GM19397 (cell line): ENCODE results near the gene TUBG1.
"Not testable (repeated sequence)": the region's sequence is repeated elsewhere in the genome, so short reads cannot be mapped to it uniquely, and the experiment has no call there.

ENCODE experiments used
- ATAC-seq: cut with Tn5 transposase; IDR thresholded peaks from one replicate; pipeline ENCODE4 v1.9.1; 2021; ENCODE audit warnings: mild to moderate bottlenecking, moderate library complexity; ENCODE audit not compliant: unreplicated experiment

TUBG1 gene

GRCh38 chr17:42578282-42578869, 31.1 kb upstream of the TUBG1 start:
- ATAC-seq: peak; percentile 51

DNA sequence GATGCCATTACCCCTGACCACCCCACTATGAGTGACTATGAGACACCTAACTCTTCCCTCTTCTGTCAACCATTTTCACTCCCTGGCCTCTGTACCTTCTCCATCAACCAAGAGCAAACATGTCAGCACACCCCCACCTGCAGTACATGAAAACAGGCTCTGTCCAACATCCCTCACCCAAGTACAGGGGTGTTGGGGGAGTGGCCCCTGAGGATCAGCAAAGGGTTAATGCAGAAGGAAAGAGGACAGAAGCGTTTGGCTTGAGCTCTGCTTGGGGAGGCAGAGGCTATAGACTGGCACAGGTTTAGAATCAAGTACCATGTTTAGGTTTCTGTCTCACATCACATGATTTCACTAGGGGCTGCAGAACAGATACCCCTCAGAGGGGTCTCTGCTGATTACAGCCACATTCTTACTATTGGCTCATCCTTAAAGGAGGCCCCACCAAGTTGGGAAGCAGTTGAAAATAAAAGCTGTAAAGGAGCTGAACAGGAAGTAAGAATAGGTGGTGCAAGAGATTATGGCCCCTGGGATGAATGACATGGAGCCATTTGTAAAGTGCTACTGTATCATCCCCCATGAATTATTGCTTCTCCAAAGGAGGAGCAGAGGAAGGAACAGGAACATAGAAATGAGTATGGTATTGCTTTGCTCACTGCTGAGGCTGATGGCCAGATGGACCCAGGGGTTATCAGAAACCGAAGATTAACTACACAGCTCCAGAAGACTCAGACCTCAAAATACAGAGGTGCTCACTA, 29.5 kb upstream of the TUBG1 start:
- ATAC-seq: no peak

DNA sequence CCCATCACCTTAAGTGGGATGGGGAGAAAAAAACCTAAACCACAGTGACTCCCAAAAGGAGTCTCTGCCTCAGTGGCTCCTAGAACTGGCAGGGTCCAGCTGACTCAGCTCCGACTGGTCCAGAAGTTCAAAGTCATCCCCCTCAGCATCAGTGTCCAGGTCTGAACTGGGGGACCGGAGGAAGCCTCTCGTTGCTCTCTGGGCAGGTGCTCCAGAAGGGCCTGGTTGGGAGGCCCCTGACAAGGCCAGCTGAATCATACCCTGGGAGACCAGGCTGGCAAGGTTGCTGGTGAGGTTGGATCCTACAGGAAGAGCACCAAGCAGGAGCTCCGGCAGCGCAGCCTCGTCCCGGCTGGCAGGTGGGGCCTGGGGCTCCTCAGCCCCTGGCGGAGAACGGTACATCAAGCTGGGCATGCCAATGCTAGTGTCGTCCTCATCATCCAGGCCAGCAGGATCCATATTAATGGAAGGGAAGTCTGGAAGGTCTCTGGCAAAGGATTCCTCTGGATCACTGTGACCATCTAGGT, 27.7 kb upstream of the TUBG1 start:
- no peak for ATAC-seq

GRCh38 chr17:42584880-42585279, 24.6 kb upstream of the TUBG1 start:
- ATAC-seq: no peak

DNA sequence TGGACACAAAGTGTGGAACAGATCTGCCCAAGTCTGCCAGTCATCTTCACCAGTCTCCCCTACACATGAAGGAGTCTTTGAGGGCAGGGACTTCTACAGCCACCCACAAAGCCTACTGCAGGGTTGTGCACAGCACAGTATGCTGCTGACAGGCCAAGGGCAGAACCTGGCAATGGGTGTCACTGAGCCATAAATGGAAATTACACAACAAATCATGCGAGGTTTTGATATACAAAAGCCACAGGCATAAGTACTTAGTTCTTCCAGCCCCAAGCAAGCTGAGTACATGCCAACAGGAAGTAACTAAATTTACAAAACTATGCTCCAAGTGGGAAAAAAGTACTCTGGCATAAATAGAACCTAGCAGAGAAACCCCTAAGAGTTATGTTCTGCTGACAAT, 24.1 kb upstream of the TUBG1 start:
- no peak for ATAC-seq

DNA sequence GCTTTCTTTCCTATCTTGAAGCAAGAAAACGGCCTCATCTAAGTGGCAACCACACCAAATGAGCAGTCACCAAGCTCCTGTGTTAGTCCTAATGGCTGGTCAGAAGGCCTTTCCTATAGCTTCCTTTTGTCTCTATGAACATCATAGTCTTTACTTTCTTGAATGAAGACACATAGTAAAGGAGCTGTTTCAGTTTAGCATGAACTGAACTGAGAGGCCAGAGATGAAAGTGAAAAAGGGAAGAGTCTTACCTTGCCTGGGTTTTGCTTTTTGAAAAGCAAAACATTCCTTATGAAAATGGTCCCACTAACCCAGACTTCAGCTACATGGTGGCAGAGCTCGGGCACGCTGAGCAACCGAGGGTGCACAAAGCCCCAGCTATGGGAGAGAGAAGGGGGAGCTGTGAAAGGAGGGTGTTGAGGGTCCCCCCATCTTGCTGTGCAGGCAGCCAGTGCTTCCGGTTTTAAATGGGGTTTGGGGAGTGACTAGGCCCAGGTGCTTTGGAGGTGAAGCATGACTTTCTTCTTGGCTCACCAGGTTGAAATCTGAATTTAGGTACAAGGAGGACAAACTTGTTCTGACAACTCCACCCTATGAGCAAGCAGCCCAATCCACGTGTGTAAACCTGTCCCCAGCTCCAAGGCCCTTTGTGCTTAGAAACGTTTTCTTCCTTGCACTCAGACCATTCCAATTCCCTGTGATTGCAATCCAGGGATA, 22.8 kb upstream of the TUBG1 start:
- ATAC-seq: peak; percentile 54

DNA sequence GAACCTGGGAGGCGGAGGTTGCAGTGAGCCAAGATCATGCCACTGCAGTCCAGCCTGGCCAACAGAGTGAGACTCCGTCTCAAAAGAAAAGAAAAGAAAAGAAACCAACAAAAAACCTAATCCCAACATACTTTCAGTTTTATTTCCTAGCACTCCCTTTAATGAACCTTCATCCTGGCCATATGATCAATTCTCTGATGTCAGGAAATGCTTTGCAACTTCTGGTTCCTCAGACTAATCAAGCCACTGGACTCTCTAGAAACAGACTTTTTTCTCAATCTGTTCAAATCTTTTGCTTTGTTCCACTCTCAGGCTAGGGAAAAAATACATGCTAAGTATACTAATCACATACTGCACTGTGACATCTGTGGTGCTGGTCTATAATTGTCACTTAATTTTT, 18.6 kb upstream of the TUBG1 start:
- no peak for ATAC-seq

- no peak for ATAC-seq
Observed at GRCh38 chr17:42591411-42591810, 18.1 kb upstream of the TUBG1 start.

- ATAC-seq: no peak
Observed at GRCh38 chr17:42596386-42596785, 13.1 kb upstream of the TUBG1 start.

- ATAC-seq: no peak
Observed at GRCh38 chr17:42598905-42599304, 10.6 kb upstream of the TUBG1 start.

GRCh38 chr17:42603318-42603717, 6.2 kb upstream of the TUBG1 start:
- ATAC-seq: no peak

DNA sequence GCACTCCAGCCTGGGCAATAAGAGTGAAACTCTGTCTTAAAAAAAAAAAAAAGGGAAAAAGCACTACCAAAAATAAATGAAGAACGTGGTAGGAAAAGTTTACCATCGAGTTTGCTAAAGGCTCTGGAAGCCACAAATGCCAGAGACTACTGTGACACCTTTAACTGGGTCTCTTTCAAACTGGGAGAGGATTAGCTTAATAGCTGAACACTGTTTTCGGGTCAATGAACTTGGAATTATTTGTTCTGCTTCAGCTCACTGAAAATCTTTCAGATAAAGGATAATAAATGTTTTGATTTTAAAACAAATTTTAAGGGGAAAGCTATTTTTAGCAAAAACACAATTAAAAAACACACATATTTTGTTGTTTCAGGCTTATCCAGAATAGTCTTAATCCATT, 1.7 kb upstream of the TUBG1 start:
- ATAC-seq: no peak

DNA sequence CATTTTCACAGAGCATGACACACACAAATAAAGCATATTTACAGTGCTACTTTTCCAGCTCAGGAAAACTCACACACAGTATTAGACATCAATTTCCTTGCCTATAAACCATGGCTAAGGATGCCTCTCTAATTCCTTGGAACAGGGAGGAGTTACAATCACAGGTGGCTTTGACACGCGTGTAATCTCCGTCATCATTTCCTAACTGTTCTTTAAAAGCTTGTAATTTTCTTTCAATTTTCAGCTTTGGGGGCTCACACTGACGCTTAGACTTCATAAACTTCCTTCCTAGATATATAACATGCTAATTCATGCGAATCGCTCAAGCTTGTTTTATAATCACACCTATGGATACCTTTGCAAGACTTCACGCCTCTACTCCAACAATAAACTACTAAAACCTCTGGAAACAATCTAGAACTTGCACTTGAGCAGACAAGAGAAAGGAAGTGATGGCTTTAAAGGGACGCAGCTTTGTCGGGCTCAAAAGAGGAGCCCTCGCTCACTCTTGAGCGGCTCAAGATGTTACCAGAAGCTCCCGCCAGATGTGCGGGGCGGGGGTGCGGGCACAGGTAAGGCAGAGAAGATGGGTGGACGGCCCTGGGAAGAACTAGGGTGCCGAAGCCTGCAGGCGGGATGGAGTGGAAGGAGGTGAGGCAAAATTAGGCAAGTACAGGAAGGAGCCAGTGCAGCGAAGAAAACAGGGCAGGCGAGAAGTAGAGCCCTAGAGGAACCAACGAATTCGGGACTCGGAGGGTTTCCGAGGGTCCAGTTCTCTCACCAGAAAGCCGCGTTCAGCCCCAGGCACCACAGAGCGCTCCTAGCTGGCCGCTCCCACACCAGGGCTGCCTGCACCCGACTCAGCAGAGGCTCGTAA, 940 bp upstream of the TUBG1 start:
- peak; percentile 23 for ATAC-seq

DNA sequence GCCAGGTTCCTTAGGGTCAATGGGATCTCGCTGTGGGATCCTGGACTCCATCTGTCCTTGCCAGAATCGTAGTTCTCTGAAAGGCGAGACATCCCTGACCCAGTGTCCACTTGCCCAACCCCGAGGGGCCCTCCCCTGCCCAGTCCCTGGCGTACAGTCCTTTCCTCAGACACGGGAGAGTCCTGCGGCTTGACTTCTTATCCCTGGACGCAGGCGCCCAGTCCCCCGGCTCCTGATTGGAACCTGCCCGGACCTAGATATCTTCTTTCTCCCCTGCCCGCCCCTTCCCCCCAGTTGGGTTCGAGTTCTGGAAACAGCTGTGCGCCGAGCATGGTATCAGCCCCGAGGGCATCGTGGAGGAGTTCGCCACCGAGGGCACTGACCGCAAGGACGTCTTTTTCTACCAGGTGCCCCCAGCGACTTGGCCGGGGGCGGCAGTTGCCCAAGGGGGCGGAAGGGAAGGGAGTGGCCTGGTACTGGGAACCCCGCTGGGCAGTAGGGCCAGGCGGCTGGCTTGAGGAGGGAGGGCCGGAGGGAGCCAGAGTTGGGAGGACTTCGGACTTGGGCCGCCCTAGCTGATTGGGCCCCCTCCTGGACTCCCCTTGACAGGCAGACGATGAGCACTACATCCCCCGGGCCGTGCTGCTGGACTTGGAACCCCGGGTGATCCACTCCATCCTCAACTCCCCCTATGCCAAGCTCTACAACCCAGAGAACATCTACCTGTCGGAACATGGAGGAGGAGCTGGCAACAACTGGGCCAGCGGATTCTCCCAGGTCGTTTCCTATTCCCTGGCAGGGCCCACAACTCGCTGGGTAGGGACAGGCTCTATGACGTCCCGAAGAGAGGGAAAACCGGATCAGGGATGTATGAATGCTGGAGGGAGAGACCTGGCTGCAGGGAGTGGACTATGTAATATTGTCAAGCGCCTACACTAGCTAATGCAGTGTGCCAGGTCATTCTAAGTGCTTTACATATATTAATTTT, 625 bp downstream of the TUBG1 start:
- not testable (repeated sequence) for ATAC-seq

GRCh38 chr17:42612013-42612412, 2.5 kb downstream of the TUBG1 start:
- ATAC-seq: no peak

DNA sequence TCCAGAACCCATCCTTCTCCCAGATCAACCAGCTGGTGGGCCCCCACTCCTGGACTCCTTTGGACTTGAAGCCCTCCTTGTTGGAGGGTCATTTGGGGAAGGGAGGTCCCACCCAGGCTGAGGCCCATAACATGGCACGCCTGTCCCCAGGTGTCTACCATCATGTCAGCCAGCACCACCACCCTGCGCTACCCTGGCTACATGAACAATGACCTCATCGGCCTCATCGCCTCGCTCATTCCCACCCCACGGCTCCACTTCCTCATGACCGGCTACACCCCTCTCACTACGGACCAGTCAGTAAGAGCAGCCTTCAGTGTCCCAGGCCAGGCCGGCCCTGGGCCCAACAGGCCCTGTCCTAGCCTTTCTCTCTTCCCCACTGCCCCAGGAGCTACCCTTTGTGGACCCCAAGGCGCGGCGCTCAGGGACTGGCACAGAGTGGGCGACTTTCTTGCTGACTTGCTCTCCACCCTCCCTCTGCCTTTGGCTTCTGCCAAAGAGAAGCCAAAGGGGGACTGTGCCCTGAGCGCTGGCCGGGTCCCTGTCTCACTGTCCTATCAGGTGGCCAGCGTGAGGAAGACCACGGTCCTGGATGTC, 4.3 kb downstream of the TUBG1 start:
- ATAC-seq: no peak

DNA sequence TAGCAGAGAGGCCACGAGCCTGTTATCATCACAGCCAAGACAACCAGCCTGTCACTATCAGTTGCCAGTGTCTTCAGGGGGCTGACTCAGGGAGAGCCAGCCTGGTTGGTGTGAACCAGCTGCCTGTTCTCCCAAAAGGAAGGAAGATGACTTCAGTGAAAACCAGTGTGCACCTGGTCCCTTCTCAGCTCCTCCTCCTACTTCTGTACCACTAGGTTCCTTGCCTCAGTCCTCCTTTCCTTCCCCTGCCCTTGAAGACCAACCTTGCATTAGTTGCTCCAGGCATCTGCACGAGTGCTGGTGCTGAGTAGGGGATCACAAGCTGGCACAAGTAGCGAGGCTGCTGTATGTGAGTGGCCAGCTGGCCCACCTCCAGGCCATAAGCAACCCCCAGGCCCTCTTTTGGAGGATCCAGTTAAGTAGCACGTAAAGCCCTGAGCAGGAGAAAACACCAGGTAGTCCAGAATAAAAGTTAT, 8.5 kb downstream of the TUBG1 start:
- peak; percentile 30 for ATAC-seq

DNA sequence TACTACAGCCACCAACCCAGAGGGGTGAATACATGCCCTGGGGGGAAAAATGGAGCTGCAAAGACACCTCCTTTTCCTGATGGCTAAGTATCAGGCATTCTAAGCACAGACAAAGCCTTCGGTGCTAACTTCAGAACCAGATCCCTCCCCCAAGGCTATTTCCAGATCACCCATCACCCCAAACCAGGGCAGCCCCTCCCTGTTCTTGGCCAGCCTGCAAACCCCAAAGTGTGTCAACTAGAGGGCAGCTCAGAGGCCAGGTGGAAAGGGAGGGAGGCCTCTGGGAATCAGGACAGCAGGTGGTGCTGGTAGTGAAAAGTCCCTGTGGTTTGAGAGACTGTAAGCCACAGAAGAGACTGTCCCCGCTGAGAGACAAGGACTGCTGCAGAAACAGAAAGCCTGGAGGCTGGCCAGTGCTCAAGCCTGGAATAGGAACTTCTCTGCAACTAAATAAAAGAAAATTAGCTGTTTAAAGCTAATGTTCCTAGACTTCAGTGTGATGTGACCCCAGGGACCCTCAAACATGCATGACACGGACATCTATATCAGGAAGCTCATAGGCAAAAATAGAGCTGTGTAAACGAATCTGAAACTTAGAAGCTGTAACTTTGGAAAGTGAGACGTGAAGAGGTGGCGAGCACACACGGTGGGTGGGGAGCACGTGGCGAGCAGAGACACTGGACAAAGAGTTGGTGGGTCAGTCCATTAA, 9.1 kb downstream of the TUBG1 start:
- peak; percentile 52 for ATAC-seq

DNA sequence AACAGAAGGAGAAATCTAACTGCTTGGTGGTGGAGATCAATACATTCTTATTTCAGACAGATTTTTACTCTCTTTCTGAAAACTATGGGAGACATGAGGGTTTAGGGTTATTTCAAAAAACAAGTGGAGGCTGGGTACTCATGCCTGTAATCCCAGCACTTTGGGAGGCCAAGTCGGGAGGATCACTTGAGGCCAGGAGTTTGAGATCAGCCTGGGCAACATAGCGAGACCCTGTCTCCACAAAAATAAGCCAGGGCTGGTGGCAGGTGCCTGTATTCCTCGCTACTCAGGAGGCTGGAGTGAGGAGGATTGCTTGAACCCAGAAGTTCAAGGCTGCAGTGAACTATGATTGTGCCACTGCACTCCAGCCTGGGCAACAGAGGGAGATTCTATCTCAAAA, 12.5 kb downstream of the TUBG1 start:
- not testable (repeated sequence) for ATAC-seq
